Mesendoderm (in vitro differentiated cells): ENCODE data around the gene TMTC2.

ENCODE experiments used
- DNase-seq: peaks from one replicate; pipeline ENCODE4 v3.0.0; 2013
- H2AK5ac ChIP-seq: 2 replicates; pipeline ENCODE4 v1.6.1; 2013; ENCODE audit warnings: low read length, inconsistent platforms
- H2BK120ac ChIP-seq: 2 replicates; pipeline ENCODE4 v1.6.1; 2013; ENCODE audit warnings: low read depth, mild to moderate bottlenecking, low read length, moderate library complexity, mixed read lengths
- H2BK15ac ChIP-seq: replicated peaks from 2 replicates; pipeline ENCODE4 v1.6.1; 2013; ENCODE audit warnings: low read depth, mild to moderate bottlenecking, moderate library complexity
- H2BK5ac ChIP-seq: 2 replicates; pipeline ENCODE4 v1.6.1; 2013; ENCODE audit warnings: low read length, inconsistent platforms
- H3K18ac ChIP-seq: 2 replicates; pipeline ENCODE4 v1.6.1; 2013; ENCODE audit warnings: mild to moderate bottlenecking, low read length, mixed read lengths
- H3K23ac ChIP-seq: one replicate; pipeline ENCODE4 v1.6.1; 2013; ENCODE audit warnings: low read length
- H3K27ac ChIP-seq: 2 replicates; pipeline ENCODE4 v1.5.1; 2013; ENCODE audit warnings: low read depth, mild to moderate bottlenecking, inconsistent platforms, low read length, moderate library complexity
- H3K27me3 ChIP-seq: 2 replicates; pipeline ENCODE4 v1.6.1; 2013; ENCODE audit warnings: low read length, control low read depth, mild to moderate bottlenecking, inconsistent platforms; ENCODE audit not compliant: insufficient read depth, poor library complexity
- H3K36me3 ChIP-seq: 2 replicates; pipeline ENCODE4 v1.6.1; 2013; ENCODE audit warnings: low read length, inconsistent platforms; ENCODE audit not compliant: control insufficient read depth, insufficient read depth
- H3K4ac ChIP-seq: one replicate; pipeline ENCODE4 v1.6.1; 2013; ENCODE audit warnings: low read depth, mild to moderate bottlenecking, low read length, moderate library complexity
- H3K4me1 ChIP-seq: 2 replicates; pipeline ENCODE4 v1.6.1; 2013; ENCODE audit warnings: low read depth, low read length, inconsistent platforms; ENCODE audit not compliant: control insufficient read depth
- H3K4me2 ChIP-seq: 2 replicates; pipeline ENCODE4 v1.6.1; 2013; ENCODE audit warnings: low read length
- H3K4me3 ChIP-seq: 2 replicates; pipeline ENCODE4 v1.5.1; 2013; ENCODE audit warnings: mild to moderate bottlenecking, low read length
- H3K56ac ChIP-seq: one replicate; pipeline ENCODE4 v1.6.1; 2013; ENCODE audit warnings: low read length
- H3K79me1 ChIP-seq: 2 replicates; pipeline ENCODE4 v1.6.1; 2013; ENCODE audit warnings: low read length, inconsistent platforms
- H3K79me2 ChIP-seq: 2 replicates; pipeline ENCODE4 v1.6.1; 2013; ENCODE audit warnings: mild to moderate bottlenecking, low read length; ENCODE audit not compliant: control insufficient read depth, insufficient read depth
- H3K9ac ChIP-seq: 2 replicates; pipeline ENCODE4 v1.6.1; 2013; ENCODE audit warnings: low read length, inconsistent platforms
- H4K5ac ChIP-seq: one replicate; pipeline ENCODE4 v1.6.1; 2013; ENCODE audit warnings: low read length
- H4K8ac ChIP-seq: one replicate; pipeline ENCODE4 v1.6.1; 2013; ENCODE audit warnings: low read depth, mild to moderate bottlenecking, control low read depth, low read length, moderate library complexity
- WGBS: extraction: QIAGEN DNeasy Blood & Tissue Kit; methylation state at CpG from one replicate; pipeline ENCODE4 v1.1.7; 2013; ENCODE audit warnings: low lambda C conversion rate, missing lambda C conversion rate; ENCODE audit not compliant: insufficient coverage; ENCODE audit errors: extremely low coverage; 5-methylcytosine and 5-hydroxymethylcytosine counted together

The TMTC2 gene

GRCh38 chr12:83027021-83027723, 340.5 kb downstream of the TMTC2 start:
- Histone ChIP-seq H3K4me2 (no peak overlapping the region), H3K27ac (no peak overlapping the region), H3K4me1 (no peaks in the 10 kb centered on the region), H3K18ac (no peak overlapping the region), H3K56ac (no peak overlapping the region), H3K79me2 (no peaks in the 10 kb centered on the region), H3K4me3 (no peak overlapping the region), H3K4ac (no peak overlapping the region), H3K23ac (no peak overlapping the region), H4K5ac (no peak overlapping the region), H2BK15ac (no peak overlapping the region), H3K36me3 (no peaks in the 10 kb centered on the region), H3K79me1 (no peaks in the 10 kb centered on the region), H2AK5ac (no peak overlapping the region), H4K8ac (no peak overlapping the region), H3K9ac (no peak overlapping the region), H2BK5ac (no peak overlapping the region), H3K27me3 (no peaks in the 10 kb centered on the region), H2BK120ac (no peak overlapping the region)
- no peak for DNase-seq
- WGBS, result no CpG with 5 or more reads among the region's 7 CpGs

- no CpG with 5 or more reads among the region's 2 CpGs for WGBS
- no peaks in the 10 kb centered on the region for H3K4me1 ChIP-seq
These were observed 344.5 kb downstream of the TMTC2 start for GRCh38 chr12:83031196-83031595.

GRCh38 chr12:83036847-83037246, 350.1 kb downstream of the TMTC2 start:
- no CpG with 5 or more reads among the region's 1 CpG for WGBS
- Histone ChIP-seq H2BK120ac (no peak overlapping the region), H2AK5ac (no peak overlapping the region), H3K79me2 (no peaks in the 10 kb centered on the region), H3K27ac (no peak overlapping the region), H3K4me3 (no peak overlapping the region), H3K56ac (no peak overlapping the region), H2BK5ac (no peak overlapping the region), H3K4ac (no peak overlapping the region), H2BK15ac (no peak overlapping the region), H4K5ac (no peak overlapping the region), H4K8ac (no peak overlapping the region), H3K36me3 (no peaks in the 10 kb centered on the region), H3K4me1 (no peaks in the 10 kb centered on the region), H3K4me2 (no peak overlapping the region), H3K23ac (no peak overlapping the region), H3K27me3 (no peaks in the 10 kb centered on the region), H3K18ac (no peak overlapping the region), H3K9ac (no peak overlapping the region), H3K79me1 (no peaks in the 10 kb centered on the region)
- DNase-seq, result no peak

More at GRCh38 chr12:83031196-83031595, 344.5 kb downstream of the TMTC2 start:
- Histone ChIP-seq H2AK5ac (no peak overlapping the region), H3K27me3 (no peaks in the 10 kb centered on the region), H3K56ac (no peak overlapping the region), H3K9ac (no peak overlapping the region), H3K27ac (no peak overlapping the region), H2BK15ac (no peak overlapping the region), H4K8ac (no peak overlapping the region), H3K79me2 (no peaks in the 10 kb centered on the region), H2BK5ac (no peak overlapping the region), H3K36me3 (no peaks in the 10 kb centered on the region), H3K4me2 (no peak overlapping the region), H3K18ac (no peak overlapping the region), H3K23ac (no peak overlapping the region), H3K4me3 (no peak overlapping the region), H4K5ac (no peak overlapping the region), H2BK120ac (no peak overlapping the region), H3K79me1 (no peaks in the 10 kb centered on the region), H3K4ac (no peak overlapping the region)
- no peak for DNase-seq

GRCh38 chr12:83039413-83039812, 352.7 kb downstream of the TMTC2 start:
- WGBS, result no CpG with 5 or more reads among the region's 2 CpGs
- H3K4me3 ChIP-seq, result no peak overlapping the region
- H3K79me2 ChIP-seq, result no peaks in the 10 kb centered on the region
- peaks cover 3% of the 10 kb centered on the region for H3K4me1 ChIP-seq
- H3K79me1 ChIP-seq, result no peaks in the 10 kb centered on the region
- H3K4me2 ChIP-seq, result no peak overlapping the region
- no peak for DNase-seq
- no peak overlapping the region for H3K4ac ChIP-seq
- H2AK5ac ChIP-seq, result no peak overlapping the region
- H3K27ac ChIP-seq, result no peak overlapping the region
- H2BK15ac ChIP-seq, result no peak overlapping the region
- no peak overlapping the region for H3K56ac ChIP-seq
- H3K36me3 ChIP-seq, result no peaks in the 10 kb centered on the region
- no peaks in the 10 kb centered on the region for H3K27me3 ChIP-seq
- H3K9ac ChIP-seq, result no peak overlapping the region
- H3K23ac ChIP-seq, result no peak overlapping the region
- no peak overlapping the region for H2BK5ac ChIP-seq
- H3K18ac ChIP-seq, result no peak overlapping the region
- H4K8ac ChIP-seq, result no peak overlapping the region
- no peak overlapping the region for H2BK120ac ChIP-seq
- no peak overlapping the region for H4K5ac ChIP-seq

- no peak overlapping the region for H3K4ac ChIP-seq
- H3K9ac ChIP-seq, result no peak overlapping the region
- no peak overlapping the region for H3K56ac ChIP-seq
- H2BK120ac ChIP-seq, result no peak overlapping the region
- H3K4me3 ChIP-seq, result no peak overlapping the region
- H2BK15ac ChIP-seq, result no peak overlapping the region
- H3K79me1 ChIP-seq, result no peaks in the 10 kb centered on the region
- no peak for DNase-seq
- no peak overlapping the region for H4K8ac ChIP-seq
- H4K5ac ChIP-seq, result no peak overlapping the region
- H3K79me2 ChIP-seq, result no peaks in the 10 kb centered on the region
- H3K18ac ChIP-seq, result no peak overlapping the region
- WGBS, result no CpG with 5 or more reads among the region's 4 CpGs
- H3K4me1 ChIP-seq, result peaks cover 3% of the 10 kb centered on the region
- H3K23ac ChIP-seq, result no peak overlapping the region
- no peak overlapping the region for H3K27ac ChIP-seq
- no peak overlapping the region for H3K4me2 ChIP-seq
- H2AK5ac ChIP-seq, result no peak overlapping the region
- H3K36me3 ChIP-seq, result no peaks in the 10 kb centered on the region
- H3K27me3 ChIP-seq, result no peaks in the 10 kb centered on the region
- H2BK5ac ChIP-seq, result no peak overlapping the region
These were observed 353.6 kb downstream of the TMTC2 start for GRCh38 chr12:83040339-83040738.

GRCh38 chr12:83040991-83041390, 354.3 kb downstream of the TMTC2 start:
- Histone ChIP-seq H3K27me3 (no peaks in the 10 kb centered on the region), H2BK5ac (no peak overlapping the region), H2AK5ac (no peak overlapping the region), H3K56ac (no peak overlapping the region), H3K4me3 (no peak overlapping the region), H3K27ac (no peak overlapping the region), H2BK15ac (no peak overlapping the region), H3K18ac (no peak overlapping the region), H3K4ac (no peak overlapping the region), H4K5ac (no peak overlapping the region), H2BK120ac (no peak overlapping the region), H3K36me3 (no peaks in the 10 kb centered on the region), H3K4me1 (peaks cover 3% of the 10 kb centered on the region), H3K79me1 (no peaks in the 10 kb centered on the region), H3K79me2 (no peaks in the 10 kb centered on the region), H3K23ac (no peak overlapping the region), H3K9ac (no peak overlapping the region), H3K4me2 (no peak overlapping the region), H4K8ac (no peak overlapping the region)
- DNase-seq, result no peak
- WGBS, result no CpG with 5 or more reads among the region's 2 CpGs
